ENCODE measurements around the gene SERPINA5. TPM values are rescaled to one million over a fixed set of nuclear protein-coding genes. Genes with fewer than 3 reads are reported as not detected.

Gene SERPINA5
- total RNA-seq, 2 donors from 2014 or later, result 3.3 to 7.7 TPM

DNA sequence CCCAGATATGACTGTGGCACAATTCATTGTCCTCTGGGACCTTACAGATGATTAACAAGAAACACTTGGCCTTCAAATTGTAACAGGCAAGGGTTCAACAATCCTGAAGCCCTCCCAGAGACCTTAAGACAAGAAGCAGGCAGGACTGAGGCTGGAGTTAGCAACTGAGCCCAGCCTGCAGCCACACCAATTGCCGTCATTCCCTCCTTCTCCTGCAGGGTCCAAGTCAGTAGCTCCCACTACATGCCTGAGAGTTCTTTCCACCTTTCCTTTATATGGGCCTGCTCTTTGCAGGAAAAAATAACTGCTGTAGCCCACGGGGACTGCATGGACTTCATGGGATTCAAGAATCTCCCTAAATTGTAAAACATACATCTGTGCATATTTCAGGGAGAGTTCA is 22.4 kb upstream of the SERPINA5 start:
- no peak for DNase-seq (ENCODE audit: low spot score)
- Histone ChIP-seq H3K27me3 (no peaks in the 10 kb centered on the region), H3K4me3 (no peak overlapping the region), H3K27ac (no peak overlapping the region), H3K9me3 (peaks cover 0 to 23% of the 10 kb centered on the region in 2 donors), H3K36me3 (no peaks in the 10 kb centered on the region), H3K4me1 (no peaks in the 10 kb centered on the region)
- TF ChIP-seq, protein P1, sequence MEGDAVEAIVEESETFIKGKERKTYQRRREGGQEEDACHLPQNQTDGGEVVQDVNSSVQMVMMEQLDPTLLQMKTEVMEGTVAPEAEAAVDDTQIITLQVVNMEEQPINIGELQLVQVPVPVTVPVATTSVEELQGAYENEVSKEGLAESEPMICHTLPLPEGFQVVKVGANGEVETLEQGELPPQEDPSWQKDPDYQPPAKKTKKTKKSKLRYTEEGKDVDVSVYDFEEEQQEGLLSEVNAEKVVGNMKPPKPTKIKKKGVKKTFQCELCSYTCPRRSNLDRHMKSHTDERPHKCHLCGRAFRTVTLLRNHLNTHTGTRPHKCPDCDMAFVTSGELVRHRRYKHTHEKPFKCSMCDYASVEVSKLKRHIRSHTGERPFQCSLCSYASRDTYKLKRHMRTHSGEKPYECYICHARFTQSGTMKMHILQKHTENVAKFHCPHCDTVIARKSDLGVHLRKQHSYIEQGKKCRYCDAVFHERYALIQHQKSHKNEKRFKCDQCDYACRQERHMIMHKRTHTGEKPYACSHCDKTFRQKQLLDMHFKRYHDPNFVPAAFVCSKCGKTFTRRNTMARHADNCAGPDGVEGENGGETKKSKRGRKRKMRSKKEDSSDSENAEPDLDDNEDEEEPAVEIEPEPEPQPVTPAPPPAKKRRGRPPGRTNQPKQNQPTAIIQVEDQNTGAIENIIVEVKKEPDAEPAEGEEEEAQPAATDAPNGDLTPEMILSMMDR (IDR thresholded peaks at IDR 0.05), result no peak

DNA sequence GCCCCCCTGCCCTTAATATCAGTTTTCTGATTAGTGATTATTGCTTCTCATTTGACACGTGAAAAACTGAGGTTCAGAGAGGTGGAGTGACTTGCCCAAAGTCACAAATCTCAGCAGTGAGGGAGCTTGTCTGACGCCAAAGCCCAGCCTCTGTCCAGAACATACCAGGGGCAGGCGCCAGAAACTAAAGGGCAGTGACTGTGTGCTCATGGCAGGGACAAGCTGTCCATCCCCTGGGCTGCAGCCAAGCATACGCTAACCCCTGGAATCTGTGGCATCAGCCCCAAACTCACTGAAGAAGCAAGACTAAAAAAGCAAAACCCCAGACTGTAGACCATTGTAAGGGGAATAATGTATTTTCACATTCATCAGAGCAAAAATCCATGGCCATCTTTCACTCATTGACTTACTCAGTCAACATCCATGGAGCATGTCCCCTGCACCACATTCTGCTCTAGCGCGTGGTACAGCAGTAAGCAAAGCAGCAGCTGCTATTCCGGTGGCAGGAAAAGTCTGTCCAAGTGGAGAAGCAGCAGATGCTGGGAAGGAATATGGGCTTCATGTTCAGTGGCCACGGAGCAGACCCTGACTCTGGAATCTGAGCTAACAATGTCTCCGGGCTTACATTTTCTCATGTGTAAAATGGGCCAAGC is 21.5 kb upstream of the SERPINA5 start:
- Histone ChIP-seq H3K4me3 (no peak overlapping the region), H3K9me3 (peaks cover 0 to 14% of the 10 kb centered on the region in 2 donors), H3K4me1 (no peaks in the 10 kb centered on the region), H3K27me3 (no peaks in the 10 kb centered on the region), H3K36me3 (no peaks in the 10 kb centered on the region), H3K27ac (no peak overlapping the region)
- TF ChIP-seq, protein P1 (IDR thresholded peaks at IDR 0.05), result no peak
- no peak for DNase-seq (ENCODE audit: low spot score)

DNA sequence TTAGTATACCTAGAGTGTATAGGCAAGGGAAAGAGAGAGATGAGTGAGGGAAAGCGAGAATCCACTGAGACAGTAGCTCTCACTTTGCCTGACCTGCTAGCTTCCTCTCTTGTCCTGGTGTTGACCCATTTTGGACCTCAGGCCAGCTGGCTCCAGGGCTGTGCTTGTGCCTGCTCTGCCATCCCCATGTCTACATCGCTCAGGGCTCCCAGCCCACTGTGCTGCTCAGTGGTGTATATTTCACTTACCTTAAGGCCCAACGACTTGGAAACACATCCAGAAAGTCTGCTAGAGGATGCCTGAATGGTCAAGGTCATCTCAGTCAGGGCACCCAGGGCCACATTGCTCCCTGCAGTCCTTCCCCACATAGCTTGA is 20.9 kb upstream of the SERPINA5 start:
- no peaks in the 10 kb centered on the region for H3K4me1 ChIP-seq
- H3K27me3 ChIP-seq, result no peaks in the 10 kb centered on the region
- H3K36me3 ChIP-seq, result no peaks in the 10 kb centered on the region
- no peak overlapping the region for H3K4me3 ChIP-seq
- peaks cover 0 to 8% of the 10 kb centered on the region in 2 donors for H3K9me3 ChIP-seq
- TF ChIP-seq, protein P1 (IDR thresholded peaks at IDR 0.05), result no peak
- no peak overlapping the region for H3K27ac ChIP-seq
- DNase-seq (ENCODE audit: low spot score), result no peak

DNA sequence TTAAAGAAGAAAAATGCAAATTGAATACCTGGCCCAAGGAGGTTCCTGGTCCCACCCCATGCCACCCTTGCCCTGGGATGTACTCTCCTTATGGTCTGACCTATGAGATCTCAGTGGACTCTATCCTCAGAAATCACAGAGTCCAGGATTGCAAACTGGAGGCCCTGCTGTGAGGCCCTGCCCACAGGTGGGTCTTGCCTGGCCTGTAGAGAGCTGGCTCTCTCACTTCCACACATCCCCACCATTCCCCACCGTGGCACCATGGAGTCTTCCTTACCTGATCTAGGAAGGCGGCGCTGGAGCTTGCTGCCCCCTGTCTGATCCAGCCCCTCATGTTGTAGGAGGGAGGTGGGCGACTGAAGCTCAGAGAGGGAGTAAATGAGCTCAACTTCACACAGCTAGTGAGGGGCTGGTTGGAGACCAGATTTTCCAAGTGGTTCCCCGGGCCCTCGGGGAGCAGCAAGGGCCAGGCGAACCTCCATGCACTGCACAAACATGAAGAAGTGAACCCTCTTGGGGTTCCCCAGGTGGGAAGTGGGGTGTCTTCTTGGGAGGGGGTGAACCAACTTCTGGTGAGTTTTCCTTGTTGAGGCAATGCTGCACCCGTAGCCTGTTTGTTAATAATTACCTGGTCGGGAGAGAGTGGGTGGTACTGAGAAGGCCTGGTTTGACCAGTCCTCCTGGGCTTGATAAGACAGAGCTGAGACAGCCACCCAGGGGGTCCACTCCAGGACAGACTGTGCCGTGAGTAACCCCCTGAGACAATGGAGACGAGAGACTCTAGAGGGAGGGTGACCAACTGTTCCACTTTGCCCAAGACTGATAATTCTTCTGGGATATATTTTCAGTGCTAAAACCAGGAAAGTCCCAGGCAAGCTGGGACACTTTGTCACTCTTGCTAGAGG is 20.2 kb upstream of the SERPINA5 start, which contains the start of gene SERPINA4:
Gene SERPINA4, plus strand, starts transcription at position 692 of the 905 bp plus-strand sequence. CDS start 2,041 bp downstream, outside the sequence.
- Histone ChIP-seq H3K4me3 (no peak within 1 kb of the TSS), H3K27ac (no peak within 1 kb of the TSS), H3K4me1 (no peaks in the 10 kb centered on the region), H3K36me3 (no peaks in the 10 kb centered on the region), H3K9me3 (peaks cover 0 to 7% of the 10 kb centered on the region in 2 donors), H3K27me3 (no peaks in the 10 kb centered on the region)
- DNase-seq (ENCODE audit: low spot score), result no peak
- TF ChIP-seq, protein P1 (IDR thresholded peaks at IDR 0.05), result no peak

DNA sequence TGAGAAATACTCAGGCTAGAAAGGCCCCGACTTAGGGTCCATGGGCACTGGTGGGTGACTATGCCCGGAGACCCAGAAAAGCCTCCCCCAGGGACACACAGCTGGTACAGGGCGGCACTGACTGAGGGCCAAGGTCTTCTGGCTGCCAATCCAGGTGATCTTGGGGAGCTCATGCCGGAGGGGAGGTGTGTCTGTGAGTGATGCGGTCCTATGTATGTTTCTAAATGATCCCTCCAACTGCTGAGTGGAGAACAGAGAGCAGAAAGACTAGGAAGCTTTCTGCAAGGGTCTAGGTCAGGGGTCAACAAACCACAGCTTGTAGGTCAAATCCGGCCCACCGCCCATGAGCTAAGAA is 19.6 kb upstream of the SERPINA5 start:
- Histone ChIP-seq H3K4me3 (no peak overlapping the region), H3K36me3 (no peaks in the 10 kb centered on the region), H3K4me1 (no peaks in the 10 kb centered on the region), H3K9me3 (peaks cover 0 to 7% of the 10 kb centered on the region in 2 donors), H3K27ac (no peak overlapping the region), H3K27me3 (no peaks in the 10 kb centered on the region)
- TF ChIP-seq, protein P1 (IDR thresholded peaks at IDR 0.05), result no peak
- no peak for DNase-seq (ENCODE audit: low spot score)
